Neural cell (in vitro differentiated cells): Measurements from ENCODE around the gene TRIM44. TPM values are rescaled to one million over a fixed set of nuclear protein-coding genes. Genes with fewer than 3 reads are reported as not detected.

Source experiments
- H2AFZ ChIP-seq: fragments of 200-600, 300-800 bp; sonication (generic), shearing (Covaris generic); 2 replicates; pipeline ENCODE4 v1.6.0; 2014; ENCODE audit warnings: low read depth, mild to moderate bottlenecking, antibody characterized with exemption, low read length, moderate library complexity
- H3F3A ChIP-seq: fragments of 200-600 bp; shearing (Covaris generic); 2 replicates; pipeline ENCODE4 v1.6.1; 2016; ENCODE audit warnings: mild to moderate bottlenecking, moderate library complexity, mixed read lengths, antibody characterized with exemption, low read length; ENCODE audit not compliant: insufficient read depth, poor library complexity, severe bottlenecking
- H3K27ac ChIP-seq: fragments of 200-600, 300-800 bp; sonication (generic), shearing (Covaris generic); 2 replicates; pipeline ENCODE4 v1.5.1; 2014; ENCODE audit warnings: mild to moderate bottlenecking, low read length, moderate library complexity
- H3K27me3 ChIP-seq: fragments of 300-800, 200-600 bp; sonication (generic), shearing (Covaris generic); 2 replicates; pipeline ENCODE4 v1.6.0; 2014; ENCODE audit warnings: mild to moderate bottlenecking, low read depth, low read length, moderate library complexity; ENCODE audit not compliant: insufficient read depth
- H3K36me3 ChIP-seq: fragments of 300-800, 200-600 bp; sonication (generic), shearing (Covaris generic); 2 replicates; pipeline ENCODE4 v1.5.1; 2014; ENCODE audit warnings: mild to moderate bottlenecking, antibody characterized with exemption, low read length, moderate library complexity; ENCODE audit not compliant: insufficient read depth
- H3K4me2 ChIP-seq: fragments of 300-800, 200-600 bp; sonication (generic), shearing (Covaris generic); 2 replicates; pipeline ENCODE4 v1.6.0; 2014; ENCODE audit warnings: mild to moderate bottlenecking, low read length
- H3K4me3 ChIP-seq: fragments of 300-800, 200-600 bp; sonication (generic), shearing (Covaris generic); 2 replicates; pipeline ENCODE4 v1.5.1; 2014; ENCODE audit warnings: mild to moderate bottlenecking, low read length, moderate library complexity
- H3K79me2 ChIP-seq: fragments of 200-600 bp; shearing (Covaris generic); replicated peaks from 2 replicates; pipeline ENCODE4 v1.6.0; 2014; ENCODE audit warnings: mild to moderate bottlenecking, low read length, moderate library complexity; ENCODE audit not compliant: insufficient read depth
- H3K9ac ChIP-seq: fragments of 300-800, 200-600 bp; sonication (generic), shearing (Covaris generic); 2 replicates; pipeline ENCODE4 v1.6.1; 2016; ENCODE audit warnings: mild to moderate bottlenecking, low read length, mixed read lengths
- H3K9me2 ChIP-seq: fragments of 200-600 bp; shearing (Covaris generic); 2 replicates; pipeline ENCODE4 v1.6.1; 2016; ENCODE audit warnings: mild to moderate bottlenecking, low read length, mixed read lengths; ENCODE audit not compliant: insufficient read depth
- H3K9me3 ChIP-seq: fragments of 200-600, 300-800 bp; sonication (generic), shearing (Covaris generic); 2 replicates; pipeline ENCODE4 v1.6.1; 2016; ENCODE audit warnings: mild to moderate bottlenecking, mixed run types, low read length, moderate library complexity, mixed read lengths
- H4K20me1 ChIP-seq: fragments of 200-600 bp; shearing (Covaris generic); 2 replicates; pipeline ENCODE4 v1.6.1; 2016; ENCODE audit warnings: mild to moderate bottlenecking, mixed run types; ENCODE audit not compliant: insufficient read depth
- EP300 ChIP-seq: fragments of 450-650 bp; conservative IDR thresholded peaks from 2 replicates; pipeline ENCODE4 v1.6.1; 2014; ENCODE audit warnings: antibody characterized with exemption, mild to moderate bottlenecking, moderate library complexity; ENCODE audit not compliant: poor library complexity, severe bottlenecking
- EZH2 ChIP-seq: fragments of 200-600, 300-800 bp; shearing (Covaris generic), sonication (generic); IDR thresholded peaks from 2 replicates; pipeline ENCODE4 v1.6.1; 2014; ENCODE audit warnings: antibody characterized with exemption, low read length, borderline replicate concordance, mild to moderate bottlenecking; ENCODE audit not compliant: insufficient read depth, poor library complexity, severe bottlenecking
- MXI1 ChIP-seq: fragments of 450-650 bp; conservative IDR thresholded peaks from 2 replicates; pipeline ENCODE4 v1.6.1; 2014; ENCODE audit warnings: antibody characterized with exemption, mild to moderate bottlenecking; ENCODE audit not compliant: poor library complexity, severe bottlenecking
- POLR2AphosphoS5 ChIP-seq: IDR thresholded peaks from 2 replicates; pipeline ENCODE4 v1.6.1; 2012
- RAD21 ChIP-seq: fragments of 450-650 bp; conservative IDR thresholded peaks from 2 replicates; pipeline ENCODE4 v1.6.1; 2014; ENCODE audit warnings: antibody characterized with exemption, mild to moderate bottlenecking, moderate library complexity
- SMC3 ChIP-seq: fragments of 450-650 bp; conservative IDR thresholded peaks from 2 replicates; pipeline ENCODE4 v1.6.1; 2014; ENCODE audit warnings: antibody characterized with exemption, mild to moderate bottlenecking, moderate library complexity; ENCODE audit not compliant: poor library complexity
- TAF1 ChIP-seq: IDR thresholded peaks from 2 replicates; pipeline ENCODE4 v1.6.1; 2012; ENCODE audit warnings: low read depth
- polyA plus RNA-seq: library from polyadenylated mRNA; depleted of rRNA; stranded (reverse); fragments of >200 nt; gene quantifications from 2 replicates; pipeline ENCODE4 v1.2.3, GENCODE V29; 2014
- TF ChIP-seq, protein P1 (sequence below): IDR thresholded peaks from 2 replicates; pipeline ENCODE4 v1.6.1; 2012; ENCODE audit warnings: borderline replicate concordance
- TF ChIP-seq, protein P2 (sequence below): fragments of 450-650 bp; IDR thresholded peaks from 2 replicates; pipeline ENCODE4 v1.5.1; 2014; ENCODE audit warnings: antibody characterized with exemption, mild to moderate bottlenecking, moderate library complexity; ENCODE audit not compliant: poor library complexity, severe bottlenecking

Gene TRIM44
- polyA plus RNA-seq, 1 donor from 2014 or later: 14.9 TPM

- no peaks in the 10 kb centered on the region for H3F3A ChIP-seq
- no peaks in the 10 kb centered on the region for H3K27me3 ChIP-seq
- H4K20me1 ChIP-seq: no peaks in the 10 kb centered on the region
- H3K27ac ChIP-seq: no peak overlapping the region
- no peak overlapping the region for H3K4me2 ChIP-seq
- no peaks in the 10 kb centered on the region for H3K9me2 ChIP-seq
- H3K4me3 ChIP-seq: no peak overlapping the region
- H3K9ac ChIP-seq: no peak overlapping the region
- no peaks in the 10 kb centered on the region for H3K36me3 ChIP-seq
- H2AFZ ChIP-seq: no peak overlapping the region
- no peaks in the 10 kb centered on the region for H3K79me2 ChIP-seq
- no peaks in the 10 kb centered on the region for H3K9me3 ChIP-seq
- TF ChIP-seq, protein P1, sequence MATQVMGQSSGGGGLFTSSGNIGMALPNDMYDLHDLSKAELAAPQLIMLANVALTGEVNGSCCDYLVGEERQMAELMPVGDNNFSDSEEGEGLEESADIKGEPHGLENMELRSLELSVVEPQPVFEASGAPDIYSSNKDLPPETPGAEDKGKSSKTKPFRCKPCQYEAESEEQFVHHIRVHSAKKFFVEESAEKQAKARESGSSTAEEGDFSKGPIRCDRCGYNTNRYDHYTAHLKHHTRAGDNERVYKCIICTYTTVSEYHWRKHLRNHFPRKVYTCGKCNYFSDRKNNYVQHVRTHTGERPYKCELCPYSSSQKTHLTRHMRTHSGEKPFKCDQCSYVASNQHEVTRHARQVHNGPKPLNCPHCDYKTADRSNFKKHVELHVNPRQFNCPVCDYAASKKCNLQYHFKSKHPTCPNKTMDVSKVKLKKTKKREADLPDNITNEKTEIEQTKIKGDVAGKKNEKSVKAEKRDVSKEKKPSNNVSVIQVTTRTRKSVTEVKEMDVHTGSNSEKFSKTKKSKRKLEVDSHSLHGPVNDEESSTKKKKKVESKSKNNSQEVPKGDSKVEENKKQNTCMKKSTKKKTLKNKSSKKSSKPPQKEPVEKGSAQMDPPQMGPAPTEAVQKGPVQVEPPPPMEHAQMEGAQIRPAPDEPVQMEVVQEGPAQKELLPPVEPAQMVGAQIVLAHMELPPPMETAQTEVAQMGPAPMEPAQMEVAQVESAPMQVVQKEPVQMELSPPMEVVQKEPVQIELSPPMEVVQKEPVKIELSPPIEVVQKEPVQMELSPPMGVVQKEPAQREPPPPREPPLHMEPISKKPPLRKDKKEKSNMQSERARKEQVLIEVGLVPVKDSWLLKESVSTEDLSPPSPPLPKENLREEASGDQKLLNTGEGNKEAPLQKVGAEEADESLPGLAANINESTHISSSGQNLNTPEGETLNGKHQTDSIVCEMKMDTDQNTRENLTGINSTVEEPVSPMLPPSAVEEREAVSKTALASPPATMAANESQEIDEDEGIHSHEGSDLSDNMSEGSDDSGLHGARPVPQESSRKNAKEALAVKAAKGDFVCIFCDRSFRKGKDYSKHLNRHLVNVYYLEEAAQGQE: no peak
- TF ChIP-seq MXI1 (no peak), POLR2AphosphoS5 (no peak), RAD21 (no peak), EZH2 (no peak), TAF1 (no peak), EP300 (no peak), SMC3 (no peak)
- TF ChIP-seq, protein P2, sequence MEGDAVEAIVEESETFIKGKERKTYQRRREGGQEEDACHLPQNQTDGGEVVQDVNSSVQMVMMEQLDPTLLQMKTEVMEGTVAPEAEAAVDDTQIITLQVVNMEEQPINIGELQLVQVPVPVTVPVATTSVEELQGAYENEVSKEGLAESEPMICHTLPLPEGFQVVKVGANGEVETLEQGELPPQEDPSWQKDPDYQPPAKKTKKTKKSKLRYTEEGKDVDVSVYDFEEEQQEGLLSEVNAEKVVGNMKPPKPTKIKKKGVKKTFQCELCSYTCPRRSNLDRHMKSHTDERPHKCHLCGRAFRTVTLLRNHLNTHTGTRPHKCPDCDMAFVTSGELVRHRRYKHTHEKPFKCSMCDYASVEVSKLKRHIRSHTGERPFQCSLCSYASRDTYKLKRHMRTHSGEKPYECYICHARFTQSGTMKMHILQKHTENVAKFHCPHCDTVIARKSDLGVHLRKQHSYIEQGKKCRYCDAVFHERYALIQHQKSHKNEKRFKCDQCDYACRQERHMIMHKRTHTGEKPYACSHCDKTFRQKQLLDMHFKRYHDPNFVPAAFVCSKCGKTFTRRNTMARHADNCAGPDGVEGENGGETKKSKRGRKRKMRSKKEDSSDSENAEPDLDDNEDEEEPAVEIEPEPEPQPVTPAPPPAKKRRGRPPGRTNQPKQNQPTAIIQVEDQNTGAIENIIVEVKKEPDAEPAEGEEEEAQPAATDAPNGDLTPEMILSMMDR: no peak
These were observed 26.8 kb downstream of the TRIM44 start for GRCh38 chr11:35689081-35689996.

DNA sequence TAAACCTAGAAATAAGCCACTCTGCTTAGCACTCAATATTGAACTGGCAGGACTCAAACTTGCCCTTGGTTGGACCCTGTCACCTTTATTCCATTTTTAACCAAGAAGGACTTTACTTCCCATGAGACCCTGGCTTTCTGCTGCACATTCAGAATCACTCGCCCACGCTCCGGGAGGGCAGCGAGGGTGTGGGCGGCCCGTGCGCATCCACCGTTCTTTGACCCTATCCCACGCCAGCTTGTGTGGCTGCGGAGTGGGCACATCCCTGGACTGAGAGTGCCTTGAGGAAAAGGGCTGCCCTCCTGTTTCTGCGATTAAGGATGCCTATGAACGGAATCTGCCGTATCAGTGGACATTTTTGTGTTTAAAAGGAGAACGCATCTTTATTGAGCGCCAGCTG, 39.6 kb downstream of the TRIM44 start:
- H3K27ac ChIP-seq: no peak overlapping the region
- no peaks in the 10 kb centered on the region for H3K36me3 ChIP-seq
- H3K4me3 ChIP-seq: no peak overlapping the region
- no peak overlapping the region for H2AFZ ChIP-seq
- H3K27me3 ChIP-seq: no peaks in the 10 kb centered on the region
- H3K9ac ChIP-seq: no peak overlapping the region
- H3K4me2 ChIP-seq: no peak overlapping the region
- TF ChIP-seq EP300 (no peak), SMC3 (no peak), EZH2 (no peak), POLR2AphosphoS5 (no peak), RAD21 (no peak), TAF1 (no peak), MXI1 (no peak)
- TF ChIP-seq, protein P2: no peak
- TF ChIP-seq, protein P1: no peak
- no peaks in the 10 kb centered on the region for H3K9me3 ChIP-seq
- H3K79me2 ChIP-seq: no peaks in the 10 kb centered on the region
- H3K9me2 ChIP-seq: no peaks in the 10 kb centered on the region
- no peaks in the 10 kb centered on the region for H3F3A ChIP-seq
- H4K20me1 ChIP-seq: no peaks in the 10 kb centered on the region
